Activated naive CD4-positive, alpha-beta T cell treated with anti-CD3 and anti-CD28 coated beads, Interleukin-2, amount 50 U/mL, for 16 hours (primary cell): ENCODE data around the gene PPTC7.
"Not testable (repeated sequence)": the region's sequence is repeated elsewhere in the genome, so short reads cannot be mapped to it uniquely, and the experiment has no call there.

ENCODE experiments used
- DNase-seq: peaks from one replicate; pipeline ENCODE4 v3.0.0-alpha.2; 2020

Gene PPTC7

GRCh38 chr12:110531741-110532333, 51.3 kb downstream of the PPTC7 start:
- no peak for DNase-seq

- DNase-seq: no peak
These were observed 52.6 kb downstream of the PPTC7 start for GRCh38 chr12:110530511-110530910.

GRCh38 chr12:110528277-110528839, 54.8 kb downstream of the PPTC7 start:
- no peak for DNase-seq

- DNase-seq: not testable (repeated sequence)
These were observed 62.0 kb downstream of the PPTC7 start for GRCh38 chr12:110520876-110521712.

GRCh38 chr12:110518014-110518413, 65.1 kb downstream of the PPTC7 start:
- DNase-seq: not testable (repeated sequence)

GRCh38 chr12:110516995-110517394, 66.1 kb downstream of the PPTC7 start:
- no peak for DNase-seq

GRCh38 chr12:110514363-110514762, 68.8 kb downstream of the PPTC7 start:
- no peak for DNase-seq

- no peak for DNase-seq
These were observed 69.3 kb downstream of the PPTC7 start for GRCh38 chr12:110513842-110514241.

- DNase-seq: no peak
These were observed 75.0 kb downstream of the PPTC7 start for GRCh38 chr12:110508071-110508586.

- no peak for DNase-seq
These were observed 77.8 kb downstream of the PPTC7 start for GRCh38 chr12:110505332-110505731.

GRCh38 chr12:110503432-110503831, 79.7 kb downstream of the PPTC7 start:
- DNase-seq: no peak

- DNase-seq: peak; percentile 99
These were observed 81.1 kb downstream of the PPTC7 start, which contains the start of the genes RAD9B and VPS29 for GRCh38 chr12:110501752-110502738. Gene RAD9B, plus strand, starts transcription at chr12:110502331. Its CDS starts 7 bp downstream, at chr12:110502338. Gene VPS29, minus strand, starts transcription at chr12:110502111. Its CDS starts 60 bp downstream, at chr12:110502051.

GRCh38 chr12:110501399-110501751, 81.7 kb downstream of the PPTC7 start:
- no peak for DNase-seq

GRCh38 chr12:110498984-110499706, 84.0 kb downstream of the PPTC7 start:
- DNase-seq: no peak
